Ammon's horn (tissue), 1 donor: ENCODE results near the gene SOX6.
A peak's percentile ranks its signal among the peaks of the same experiment; 100 is the strongest.
"Not testable (repeated sequence)": the region's sequence is repeated elsewhere in the genome, so short reads cannot be mapped to it uniquely, and the experiment has no call there.

ENCODE experiments used
- DNase-seq: peaks from one replicate; pipeline ENCODE4 v3.0.0-alpha.2; 2016; ENCODE audit warnings: low spot score

SOX6 gene

GRCh38 chr11:16356057-16356760 lies at the start of gene SOX6:
Gene SOX6 (minus strand): TSS chr11:16356546. CDS start chr11:16341248, 15,298 bp downstream.
- DNase-seq: peak; percentile 64

- DNase-seq: no peak
Observed at GRCh38 chr11:16404781-16405285, 48.5 kb upstream of the SOX6 start.

- DNase-seq: no peak
Observed at GRCh38 chr11:16403851-16404250, 47.5 kb upstream of the SOX6 start.

GRCh38 chr11:16403448-16403803 lies 47.1 kb upstream of the SOX6 start:
- DNase-seq: no peak

GRCh38 chr11:16402654-16403447 lies 46.5 kb upstream of the SOX6 start:
- peak; percentile 80 for DNase-seq

- no peak for DNase-seq
Observed at GRCh38 chr11:16397390-16397789, 41.0 kb upstream of the SOX6 start.

- DNase-seq: no peak
Observed at GRCh38 chr11:16395601-16396000, 39.3 kb upstream of the SOX6 start.

- no peak for DNase-seq
Observed at GRCh38 chr11:16394947-16395346, 38.6 kb upstream of the SOX6 start.

GRCh38 chr11:16393340-16393739 lies 37.0 kb upstream of the SOX6 start:
- DNase-seq: no peak

- DNase-seq: no peak
Observed at GRCh38 chr11:16392616-16393015, 36.3 kb upstream of the SOX6 start.

GRCh38 chr11:16390826-16391225 lies 34.5 kb upstream of the SOX6 start:
- DNase-seq: not testable (repeated sequence)

GRCh38 chr11:16385099-16385498 lies 28.8 kb upstream of the SOX6 start:
- no peak for DNase-seq

- DNase-seq: no peak
Observed at GRCh38 chr11:16382638-16383380, 26.5 kb upstream of the SOX6 start.

- no peak for DNase-seq
Observed at GRCh38 chr11:16382186-16382585, 25.8 kb upstream of the SOX6 start.

GRCh38 chr11:16380941-16381568 lies 24.7 kb upstream of the SOX6 start:
- no peak for DNase-seq

- DNase-seq: no peak
Observed at GRCh38 chr11:16378906-16379305, 22.6 kb upstream of the SOX6 start.

GRCh38 chr11:16377746-16378145 lies 21.4 kb upstream of the SOX6 start:
- no peak for DNase-seq

- DNase-seq: not testable (repeated sequence)
Observed at GRCh38 chr11:16375664-16376063, 19.3 kb upstream of the SOX6 start.

- no peak for DNase-seq
Observed at GRCh38 chr11:16373768-16374167, 17.4 kb upstream of the SOX6 start.

- no peak for DNase-seq
Observed at GRCh38 chr11:16372355-16372754, 16.0 kb upstream of the SOX6 start.

GRCh38 chr11:16367252-16367651 lies 10.9 kb upstream of the SOX6 start:
- no peak for DNase-seq

- peak; percentile 7 for DNase-seq
Observed at GRCh38 chr11:16365581-16366228, 9.4 kb upstream of the SOX6 start.
